HG03520 (cell line): ENCODE data around the gene NOP58.
"Not testable (repeated sequence)": the region's sequence is repeated elsewhere in the genome, so short reads cannot be mapped to it uniquely, and the experiment has no call there.

Source experiments
- ATAC-seq: cut with Tn5 transposase; IDR thresholded peaks from one replicate; pipeline ENCODE4 v1.9.1; 2021; ENCODE audit warnings: mild to moderate bottlenecking, moderate library complexity; ENCODE audit not compliant: unreplicated experiment

Gene NOP58

DNA sequence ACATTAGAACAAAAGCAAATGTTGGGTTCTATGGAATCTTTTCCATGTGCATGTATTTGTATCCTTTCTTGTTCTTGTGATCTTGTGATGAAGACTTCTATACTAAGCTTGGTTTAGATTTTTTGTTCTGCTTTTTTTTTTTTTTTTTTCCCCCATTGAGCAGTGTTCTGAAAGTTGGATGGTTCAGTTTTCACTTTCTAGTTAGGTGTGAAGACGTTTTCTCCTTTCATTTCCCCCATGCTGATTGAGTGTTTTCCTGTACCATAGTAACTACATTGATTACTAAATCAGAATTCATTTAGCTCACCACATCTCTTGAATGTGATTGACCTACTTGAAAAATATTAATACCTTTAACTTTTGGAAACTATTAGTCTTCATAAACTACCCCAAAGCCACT, 34.1 kb downstream of the NOP58 start:
- ATAC-seq = peak; percentile 90

DNA sequence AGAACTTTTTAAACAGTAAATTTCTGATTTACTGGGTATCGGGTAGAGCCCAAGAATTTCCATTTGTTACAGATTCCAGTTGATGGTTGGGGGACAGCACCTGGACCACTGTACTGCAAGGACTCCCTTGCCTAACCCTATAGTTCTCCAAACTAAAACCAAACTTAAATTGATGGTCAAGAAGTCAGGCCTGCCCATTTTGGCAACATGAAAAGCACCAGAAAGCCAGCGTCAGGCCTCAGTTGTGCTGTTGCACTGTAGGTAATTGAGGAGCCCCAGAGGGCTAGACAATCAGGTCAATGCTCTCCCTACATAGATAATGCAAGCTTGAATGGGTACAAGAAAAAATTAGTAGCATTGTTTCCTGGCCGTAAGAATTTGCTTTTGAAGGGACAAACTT, 40.5 kb downstream of the NOP58 start:
- ATAC-seq = no peak

DNA sequence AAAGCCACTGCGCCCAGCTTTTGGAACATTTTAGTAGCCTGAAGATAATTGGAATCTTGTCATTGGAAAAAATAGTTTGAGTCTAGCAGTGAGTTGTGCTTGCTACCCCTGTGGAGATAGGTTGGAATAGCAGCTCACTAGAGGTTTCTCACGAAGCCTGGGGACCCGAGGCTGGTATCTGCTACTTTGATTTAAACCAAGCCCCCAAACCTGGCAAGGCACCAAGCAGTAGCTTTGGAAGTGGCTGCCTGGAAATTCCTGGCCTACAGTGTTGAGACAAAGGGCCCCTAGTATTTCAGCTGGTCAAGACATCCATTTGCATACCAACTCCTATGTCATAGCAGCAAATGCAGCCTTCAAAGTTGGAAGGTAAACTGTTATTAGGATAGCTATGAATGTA, 42.1 kb downstream of the NOP58 start:
- no peak for ATAC-seq

DNA sequence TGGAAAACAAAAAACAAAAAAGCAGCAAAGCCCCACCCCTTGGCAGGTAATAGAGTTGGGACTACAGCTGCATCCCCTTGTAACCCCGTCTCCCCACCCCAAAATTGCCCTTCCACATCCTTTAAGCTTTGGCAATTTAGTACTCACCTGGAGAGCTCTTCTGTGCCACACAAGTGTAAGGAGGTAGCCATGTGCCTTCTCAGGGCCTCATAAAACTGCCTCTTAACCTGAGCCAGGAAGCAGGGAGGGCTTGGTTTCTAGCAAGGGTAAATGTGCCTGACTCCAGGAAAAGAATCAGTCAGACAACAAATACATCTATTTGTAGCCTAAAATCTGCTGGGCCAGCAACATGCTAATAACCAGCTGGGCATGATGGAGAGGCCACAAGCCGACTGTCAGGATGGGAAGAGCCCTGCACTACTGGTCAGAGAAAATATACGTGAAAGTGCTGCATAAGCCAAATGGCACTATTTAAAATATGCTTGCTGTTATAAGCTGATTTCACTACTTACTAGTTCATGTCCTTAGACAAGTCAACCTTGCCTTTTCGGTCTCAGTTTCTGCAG, 46.3 kb downstream of the NOP58 start:
- ATAC-seq = no peak

DNA sequence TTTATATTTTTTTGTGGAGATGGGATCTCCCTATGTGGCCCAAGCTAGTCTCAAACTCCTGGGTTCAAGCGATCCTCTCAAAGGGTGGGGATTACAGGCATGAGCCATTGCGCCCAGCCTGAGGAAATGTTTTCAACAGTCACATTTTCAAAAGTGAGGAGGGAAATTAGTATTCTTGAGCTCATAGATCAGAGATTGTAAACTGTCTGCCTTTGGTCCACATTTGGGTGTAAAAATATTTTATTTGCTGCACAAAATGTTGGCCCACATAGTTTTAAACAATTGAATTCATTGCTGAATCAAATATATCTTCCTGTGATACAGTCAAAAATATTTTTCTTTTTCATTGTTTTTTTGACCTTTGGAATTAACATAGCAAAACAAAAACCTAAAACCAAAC, 48.6 kb downstream of the NOP58 start:
- no peak for ATAC-seq

DNA sequence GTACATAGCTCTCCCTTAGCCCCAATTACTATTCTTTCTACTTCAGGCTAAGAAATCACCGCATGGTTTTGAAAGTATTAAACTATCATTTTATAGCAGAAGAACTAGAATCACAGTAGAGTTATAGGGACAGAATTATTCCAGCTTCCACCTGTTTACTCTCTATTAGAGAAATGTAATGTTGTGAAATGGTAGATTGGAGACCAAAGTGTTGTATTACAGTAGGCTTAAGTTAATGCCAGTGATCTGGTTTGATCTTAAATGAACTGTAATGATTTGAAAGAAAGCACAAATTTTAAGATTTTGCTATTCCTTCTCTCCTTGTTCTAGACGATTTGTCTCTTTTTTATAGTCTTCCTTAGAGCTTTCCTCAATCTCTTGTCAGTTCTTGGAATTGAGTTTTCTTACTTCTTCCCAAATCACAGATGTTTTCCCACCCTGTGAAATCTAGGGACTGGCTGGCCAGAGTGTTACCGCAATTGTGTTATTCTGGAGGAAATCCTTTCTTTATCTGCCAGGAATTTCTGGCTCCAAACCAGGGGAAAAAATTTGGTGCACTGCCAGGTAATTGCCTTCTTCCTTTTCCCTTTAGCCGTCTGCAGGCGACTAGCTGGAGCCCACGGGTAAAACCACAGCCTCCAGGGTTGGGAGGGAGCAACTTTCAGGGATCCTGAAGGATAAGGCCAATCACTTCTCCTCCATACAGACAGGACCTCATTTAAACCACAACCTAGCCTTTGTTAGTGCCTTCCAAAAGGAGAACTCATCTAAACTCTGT, 51.7 kb downstream of the NOP58 start:
- ATAC-seq = no peak

DNA sequence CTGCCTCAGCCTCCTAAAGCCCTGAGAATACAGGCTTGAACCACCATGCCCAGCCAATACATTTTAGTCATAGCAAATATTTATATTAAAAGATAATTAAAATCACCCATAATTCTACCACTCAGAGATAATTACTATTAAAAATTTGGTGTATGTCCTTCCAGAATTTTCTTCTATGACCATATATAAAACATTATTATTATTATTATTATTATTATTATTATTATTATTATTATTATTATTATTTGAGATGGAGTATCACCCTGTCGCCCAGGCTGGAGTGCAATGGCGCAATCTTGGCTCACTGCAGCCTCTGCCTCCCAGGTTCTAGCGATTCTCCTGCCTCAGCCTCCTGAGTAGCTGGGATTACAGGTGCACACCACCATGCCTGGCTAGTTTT, 54.8 kb downstream of the NOP58 start:
- not testable (repeated sequence) for ATAC-seq

GRCh38 chr2:202322435-202322834, 56.9 kb downstream of the NOP58 start:
- ATAC-seq = no peak

GRCh38 chr2:202327858-202328257, 62.3 kb downstream of the NOP58 start:
- no peak for ATAC-seq

GRCh38 chr2:202335791-202336467, 70.4 kb downstream of the NOP58 start:
- ATAC-seq = no peak

GRCh38 chr2:202337151-202337550, 71.6 kb downstream of the NOP58 start:
- no peak for ATAC-seq

- ATAC-seq = no peak
Measured at GRCh38 chr2:202337706-202338346, 72.3 kb downstream of the NOP58 start.

GRCh38 chr2:202339071-202339870, 73.7 kb downstream of the NOP58 start:
- no peak for ATAC-seq

GRCh38 chr2:202344178-202344577, 78.6 kb downstream of the NOP58 start:
- ATAC-seq = no peak

GRCh38 chr2:202346180-202346579, 80.6 kb downstream of the NOP58 start:
- ATAC-seq = no peak
